HG02970 (cell line): ENCODE results near the gene CREBZF.
A peak's percentile ranks its signal among the peaks of the same experiment; 100 is the strongest.

Source experiments
- ATAC-seq: cut with Tn5 transposase; IDR thresholded peaks from one replicate; pipeline ENCODE4 v1.9.1; 2021; ENCODE audit warnings: mild to moderate bottlenecking, moderate library complexity, moderate number of reproducible peaks; ENCODE audit not compliant: unreplicated experiment, low FRiP score

The CREBZF gene

DNA sequence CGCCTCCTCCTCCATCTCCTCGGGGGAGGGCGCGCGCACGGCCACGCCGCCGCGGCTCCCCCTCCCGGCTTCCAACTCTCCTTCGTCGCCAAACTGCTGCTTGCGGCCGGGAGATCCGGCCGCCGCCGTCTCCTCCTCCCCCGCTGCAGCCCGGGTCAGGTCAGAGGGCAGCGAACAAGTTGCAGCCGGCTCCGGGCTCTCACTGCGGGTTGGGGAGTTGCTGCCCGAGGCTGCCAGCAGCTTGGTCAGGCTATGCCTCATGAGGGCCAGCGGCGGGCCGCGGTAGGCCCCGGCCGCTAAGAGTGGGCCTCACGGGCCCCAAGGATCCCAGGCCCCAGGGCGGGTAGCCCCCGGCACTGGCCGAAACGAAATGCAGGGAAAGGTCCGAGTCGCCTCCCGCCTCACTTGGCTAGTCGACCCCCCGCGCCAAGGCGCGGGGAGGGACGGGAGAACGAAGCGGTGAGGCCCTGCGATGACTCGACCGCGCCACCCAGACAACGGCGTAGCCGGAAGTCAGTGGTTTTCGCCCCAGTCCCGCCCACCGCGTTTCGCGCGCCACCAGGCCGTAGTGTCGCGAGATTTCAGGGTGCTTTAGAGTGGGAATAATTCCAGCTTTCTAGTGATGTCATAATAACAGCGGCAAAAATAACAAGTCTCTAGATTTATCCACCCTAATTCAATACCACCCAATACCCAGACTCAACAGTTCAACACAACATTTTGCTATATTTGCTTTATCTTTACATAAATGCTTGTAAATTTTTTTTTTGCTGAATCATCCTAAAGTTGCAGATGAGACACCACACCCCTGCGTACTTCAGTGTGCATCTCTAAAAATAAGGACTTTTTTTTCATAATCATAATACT, at the start of gene CREBZF:
Gene CREBZF, minus strand, starts transcription at position 515 of the 867 bp plus-strand sequence. Its CDS starts 254 bp downstream, at position 261.
- peak; percentile 84 for ATAC-seq

- no peak for ATAC-seq
Measured at GRCh38 chr11:85712953-85713352, 48.0 kb upstream of the CREBZF start.

DNA sequence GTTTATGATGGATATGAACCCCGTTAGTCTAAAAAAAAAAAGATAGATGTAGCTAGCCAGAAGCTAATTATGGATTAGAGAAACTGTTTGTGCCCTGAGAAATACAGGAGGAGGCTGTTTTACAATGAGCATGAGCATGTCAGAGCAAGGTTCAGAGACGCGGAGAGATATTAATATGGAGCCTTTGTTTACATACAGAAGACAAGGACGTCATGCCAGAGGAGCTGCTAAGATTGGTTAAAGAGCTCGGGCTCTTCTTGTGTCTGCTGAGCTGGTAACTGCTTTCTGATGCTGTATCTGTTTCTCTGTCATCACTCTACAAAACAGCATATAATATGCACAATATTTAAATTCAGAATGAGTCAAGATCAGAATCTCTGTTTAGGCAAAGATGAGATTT, 46.0 kb upstream of the CREBZF start:
- no peak for ATAC-seq

GRCh38 chr11:85709941-85710702, 45.2 kb upstream of the CREBZF start:
- no peak for ATAC-seq

- ATAC-seq, result no peak
Measured at GRCh38 chr11:85705800-85706199, 40.9 kb upstream of the CREBZF start.

DNA sequence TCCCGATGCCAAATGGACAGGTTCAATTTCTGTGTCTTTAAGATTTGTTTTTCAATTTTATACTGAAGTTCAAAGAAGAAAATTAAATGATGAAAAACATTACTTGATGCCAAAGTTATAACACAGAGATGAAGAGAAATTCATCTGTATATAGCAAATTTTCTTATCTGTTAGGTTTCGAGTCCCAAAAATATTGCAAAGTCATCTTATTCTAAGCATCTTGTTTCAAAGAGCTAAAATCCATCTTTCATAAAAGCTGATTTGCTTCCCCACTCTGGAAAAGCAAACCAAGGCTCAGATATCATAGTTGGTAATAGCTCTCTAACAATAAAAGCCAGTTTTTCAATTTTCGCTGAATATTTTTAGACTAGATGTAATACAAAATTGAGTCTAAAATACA, 40.0 kb upstream of the CREBZF start:
- ATAC-seq, result no peak

GRCh38 chr11:85699957-85700741, 35.2 kb upstream of the CREBZF start:
- peak; percentile 82 for ATAC-seq

DNA sequence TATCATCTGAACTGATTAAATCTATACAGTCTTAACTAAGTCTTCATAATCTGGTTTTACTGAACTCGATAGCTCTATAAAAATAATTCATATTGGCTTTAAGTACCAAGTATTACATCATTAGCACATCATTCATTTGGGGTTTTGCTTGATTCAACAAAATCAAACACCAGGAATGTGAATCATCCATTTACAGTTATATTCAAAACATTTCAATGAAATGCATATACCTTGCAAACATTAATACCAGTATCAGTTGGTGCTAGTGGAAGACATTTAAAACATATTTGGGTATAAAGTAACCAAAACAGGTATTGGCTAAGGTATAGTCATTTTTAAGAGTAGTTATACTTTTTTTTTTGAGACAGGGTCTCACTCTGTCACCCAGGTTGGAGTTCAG, 33.3 kb upstream of the CREBZF start:
- ATAC-seq, result no peak

DNA sequence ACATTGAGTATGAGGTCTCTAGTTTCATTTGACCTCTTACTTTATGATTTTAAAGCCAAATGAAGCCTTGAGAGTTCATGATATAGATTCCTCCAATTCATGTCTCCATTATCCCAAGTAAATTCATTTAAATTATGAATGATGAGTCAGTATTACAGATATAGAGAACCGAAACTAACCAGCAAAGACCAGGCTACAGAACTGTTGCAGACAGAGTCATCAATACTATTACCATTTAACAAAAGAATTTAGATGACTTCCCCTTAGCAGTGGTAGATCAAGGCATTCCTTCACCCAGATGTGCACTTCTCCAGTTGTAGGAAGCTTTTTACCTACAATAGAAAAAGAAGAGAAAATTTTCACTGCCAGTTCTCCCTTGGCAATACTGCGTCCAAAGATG, 32.8 kb upstream of the CREBZF start:
- no peak for ATAC-seq

DNA sequence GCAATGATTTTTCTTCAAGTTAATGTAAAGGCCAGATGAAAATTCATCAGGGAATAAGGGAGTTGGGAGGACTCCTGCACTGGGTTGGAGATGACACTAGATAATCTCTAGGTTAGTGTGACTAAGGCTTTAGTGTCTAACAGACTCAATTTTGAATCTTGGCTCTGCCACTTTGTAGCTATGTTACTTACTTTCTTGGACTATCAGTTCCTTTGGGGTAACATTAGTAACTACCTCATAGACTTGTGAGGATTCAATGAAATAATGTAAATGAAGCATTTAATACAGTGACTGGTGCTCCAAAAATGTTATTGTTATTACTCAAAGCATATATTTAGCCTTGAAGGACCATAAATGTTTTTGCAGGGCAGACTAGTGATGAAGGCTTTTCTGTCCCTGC, 30.6 kb upstream of the CREBZF start:
- ATAC-seq, result no peak

DNA sequence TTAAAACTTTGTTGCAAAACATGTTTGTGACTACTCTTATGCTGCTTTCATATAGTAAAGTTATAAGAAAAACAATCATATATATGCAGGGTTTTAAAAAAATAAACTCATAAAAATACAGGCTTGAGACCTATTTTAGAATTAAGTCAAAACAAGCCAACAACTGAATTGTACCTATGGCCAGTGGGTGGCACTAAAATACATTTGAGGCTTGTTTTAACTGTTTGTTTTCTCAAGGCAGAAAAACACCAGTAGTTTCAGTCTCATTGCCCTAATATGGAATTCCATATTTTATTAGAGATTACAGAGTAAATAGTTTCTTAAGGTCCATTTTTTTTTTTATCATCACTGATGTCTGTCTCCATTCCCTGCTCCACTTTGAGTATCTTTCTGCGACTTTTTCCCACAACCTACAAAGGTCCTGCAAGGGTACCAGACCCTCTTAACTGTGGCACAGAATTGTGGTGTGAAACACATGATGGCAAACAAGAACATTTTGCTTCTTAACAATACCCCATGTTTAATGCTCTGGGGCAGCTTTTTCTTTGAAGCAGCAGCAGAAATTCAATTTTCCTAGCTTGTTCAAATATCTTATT, 29.6 kb upstream of the CREBZF start:
- no peak for ATAC-seq

DNA sequence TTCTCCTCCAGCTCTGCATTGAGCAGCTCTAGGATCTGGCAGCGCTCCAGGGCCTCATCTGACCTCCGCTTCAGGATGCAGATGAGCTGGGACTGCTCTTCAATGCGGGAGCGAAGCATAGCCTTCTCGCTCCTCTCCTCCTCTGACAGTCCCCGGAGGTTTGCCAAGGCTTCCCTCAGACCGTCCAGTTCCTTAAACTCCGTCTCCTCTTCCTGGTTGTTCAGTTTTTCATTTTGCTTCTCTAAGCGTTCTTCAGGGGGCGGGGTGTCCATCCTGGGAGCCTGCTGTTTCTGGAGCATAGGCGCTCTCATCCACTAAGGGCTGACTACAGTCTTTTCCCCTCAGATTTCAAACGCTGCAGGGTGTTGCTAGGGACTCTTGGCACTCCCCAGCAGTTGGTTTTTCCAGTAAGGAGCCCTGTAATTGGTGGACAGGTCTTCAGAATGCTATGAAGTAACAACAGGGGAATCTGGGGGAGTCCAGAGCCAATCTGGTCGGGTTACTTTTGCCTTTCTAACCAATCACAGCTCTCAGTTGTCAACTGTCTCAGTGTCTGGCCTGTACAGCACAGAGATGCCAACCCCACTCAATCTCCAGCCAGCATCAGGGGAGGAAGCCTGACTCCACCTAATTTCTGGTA, 21.0 kb upstream of the CREBZF start, which contains the start of gene CCDC89:
Gene CCDC89, minus strand, starts transcription at position 376 of the 640 bp plus-strand sequence. Its CDS starts 65 bp downstream, at position 311.
- ATAC-seq, result no peak

DNA sequence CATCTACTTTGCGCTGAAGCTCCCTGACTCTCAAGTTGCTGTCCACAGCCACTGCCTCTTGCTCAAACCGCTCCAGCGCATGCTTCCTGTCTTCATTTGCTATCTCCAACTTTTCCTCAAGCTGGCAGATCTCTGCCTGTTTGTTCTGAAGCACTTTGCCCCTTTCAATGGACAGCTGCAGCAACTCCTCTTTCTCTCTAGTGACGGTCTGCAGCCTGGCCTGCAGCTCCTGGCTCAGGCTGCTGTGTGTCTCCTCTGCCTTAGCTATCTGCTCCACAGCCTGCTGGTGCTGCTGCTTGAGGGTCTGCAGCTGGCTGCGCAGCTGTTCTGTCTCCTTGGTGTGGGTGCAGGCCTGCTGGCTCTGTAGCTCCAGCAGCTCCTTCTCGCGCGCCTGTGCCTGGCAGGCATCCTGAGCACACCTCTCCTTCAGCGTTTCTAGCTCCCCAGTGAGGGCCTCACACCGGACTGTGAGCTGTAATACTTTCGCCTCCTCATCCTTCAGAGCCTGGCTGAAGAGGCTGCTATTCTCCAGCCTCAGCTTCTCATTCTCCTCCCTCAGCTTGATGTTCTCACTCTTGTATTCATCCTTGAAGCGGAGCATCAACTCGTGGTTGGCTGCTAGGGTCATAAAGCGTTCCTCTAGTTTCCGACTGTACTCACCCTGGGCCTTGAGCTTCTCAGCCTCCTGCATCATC, 20.3 kb upstream of the CREBZF start:
- ATAC-seq, result no peak

- no peak for ATAC-seq
Measured at GRCh38 chr11:85682330-85683305, 17.7 kb upstream of the CREBZF start.

GRCh38 chr11:85680897-85681296, 16.0 kb upstream of the CREBZF start:
- ATAC-seq, result no peak

DNA sequence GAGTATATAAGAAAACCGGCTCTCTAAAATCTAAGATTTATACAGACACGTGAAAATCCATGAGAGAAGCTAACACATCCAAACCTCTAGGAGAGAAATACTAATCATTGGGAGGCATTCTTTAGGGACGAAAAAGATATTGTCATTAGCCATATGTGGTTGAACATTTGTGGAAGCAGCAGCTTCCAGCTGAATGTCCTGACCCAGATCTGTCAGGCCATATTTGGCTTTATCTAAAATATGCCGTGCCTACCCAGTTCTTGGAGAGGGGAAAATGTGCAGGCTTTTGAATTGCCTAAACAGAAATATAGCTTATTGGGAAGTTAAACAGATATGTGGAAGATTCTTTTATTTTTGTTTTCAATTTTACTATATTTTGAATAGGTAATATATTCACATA, 14.6 kb upstream of the CREBZF start:
- no peak for ATAC-seq

DNA sequence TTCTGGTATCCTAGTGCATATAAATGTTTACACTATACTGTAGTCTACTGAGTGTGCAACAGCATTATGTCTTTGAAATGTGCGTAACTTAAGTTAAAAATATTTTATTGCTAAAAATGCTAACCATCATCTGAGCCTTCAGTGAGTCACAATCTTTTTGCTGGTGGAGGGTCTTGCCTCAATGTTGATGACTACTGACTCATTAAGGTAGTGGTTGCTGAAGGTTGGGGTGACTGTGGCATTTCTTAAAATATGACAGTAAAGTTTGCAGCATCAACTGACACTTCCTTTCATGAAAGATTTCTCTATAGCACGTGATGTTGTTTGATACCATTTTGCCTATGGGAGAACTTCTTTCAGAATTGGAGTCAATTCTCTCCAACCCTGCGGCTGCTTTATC, 8.5 kb upstream of the CREBZF start:
- ATAC-seq, result no peak
